Suppressor macrophage (primary cell): ENCODE measurements around the gene NGF.

Experiments
- DNase-seq, 4 experiments: peaks; one replicate each; pipeline ENCODE4 v3.0.0-alpha.2; 2020 to 2022

Gene NGF

GRCh38 chr1:115278211-115278610, 59.8 kb downstream of the NGF start:
- DNase-seq, result no peak

DNA sequence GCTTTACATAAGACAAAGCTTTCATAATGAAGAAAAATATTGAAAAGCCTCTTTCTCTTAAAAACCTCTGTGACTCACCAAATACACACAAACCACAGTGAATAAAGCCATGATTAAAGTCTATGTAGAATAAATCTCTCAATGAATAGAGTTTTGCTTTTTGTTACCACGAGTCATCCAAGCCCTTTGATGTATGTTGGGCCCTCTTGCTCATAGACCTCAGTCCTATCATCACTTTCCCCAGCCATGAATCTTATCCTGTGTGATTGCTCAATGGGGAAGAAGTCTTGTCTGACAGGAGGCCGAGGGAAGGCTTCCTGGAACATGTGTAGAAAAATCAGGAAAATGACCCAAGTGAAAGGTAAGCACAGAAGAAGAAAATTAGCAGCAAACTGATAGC, 60.8 kb downstream of the NGF start:
- no peak for DNase-seq

GRCh38 chr1:115275216-115275615, 62.8 kb downstream of the NGF start:
- DNase-seq, result peak; percentile 3 to 29 (median 20)

- no peak for DNase-seq
Observed at GRCh38 chr1:115274467-115274866, 63.6 kb downstream of the NGF start.

DNA sequence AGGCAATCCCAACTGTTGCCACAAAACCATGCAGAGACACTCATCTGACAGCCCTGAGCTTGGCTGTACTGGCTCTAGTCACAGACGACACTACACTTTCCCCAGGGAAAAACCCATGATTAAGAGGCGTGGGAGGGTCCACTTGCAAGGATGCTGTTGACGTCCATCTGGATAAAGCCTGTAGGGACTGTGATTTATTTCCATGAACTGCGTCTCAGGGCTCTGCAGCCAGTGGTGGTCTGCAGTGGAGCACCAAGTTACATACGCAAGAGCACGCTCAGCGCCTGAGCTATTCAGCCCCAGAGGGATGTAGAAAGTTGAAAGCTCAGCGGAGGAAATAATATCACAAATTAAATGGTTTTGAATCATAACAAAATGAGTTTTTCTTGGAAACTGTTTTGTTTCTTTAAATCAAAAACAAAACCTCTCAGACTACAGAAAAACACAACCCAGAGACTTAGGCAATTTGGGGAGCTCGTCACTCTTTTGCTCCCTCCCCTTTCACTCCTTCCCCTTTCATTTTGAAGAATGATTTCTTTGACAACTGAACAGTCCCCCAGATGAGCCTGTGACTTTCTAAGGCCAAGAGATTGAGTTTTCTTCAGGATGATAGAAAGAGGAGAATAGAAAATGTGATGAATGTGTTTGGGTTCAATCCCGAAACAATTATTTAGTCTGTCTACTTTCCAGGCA, 71.2 kb downstream of the NGF start:
- no peak for DNase-seq

- no peak for DNase-seq
Observed at GRCh38 chr1:115265099-115265498, 73.0 kb downstream of the NGF start.

DNA sequence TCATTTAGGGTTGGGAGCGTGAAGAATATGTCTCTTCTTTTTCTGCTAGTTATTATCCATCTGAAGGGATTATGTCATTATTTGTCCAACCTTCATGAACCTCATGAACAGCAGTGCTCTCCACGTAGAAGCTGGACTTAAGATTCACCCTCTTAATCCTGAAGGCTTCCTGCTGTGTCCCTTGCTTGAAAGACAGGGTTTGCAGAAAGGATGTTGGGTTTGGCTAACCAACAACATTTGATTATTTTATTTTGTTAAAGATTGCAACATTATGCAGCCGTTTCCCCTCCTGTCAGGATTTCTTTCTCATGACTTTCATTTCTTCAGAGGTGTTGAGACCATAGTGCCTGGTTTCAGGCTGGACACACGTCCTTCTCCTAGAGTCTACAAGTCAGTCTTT, 75.2 kb downstream of the NGF start:
- DNase-seq, result no peak

- no peak for DNase-seq
Observed at GRCh38 chr1:115261496-115261895, 76.6 kb downstream of the NGF start.

- DNase-seq, result no peak
Observed at GRCh38 chr1:115258302-115258866, 79.7 kb downstream of the NGF start.

GRCh38 chr1:115257591-115257990, 80.5 kb downstream of the NGF start:
- no peak for DNase-seq

DNA sequence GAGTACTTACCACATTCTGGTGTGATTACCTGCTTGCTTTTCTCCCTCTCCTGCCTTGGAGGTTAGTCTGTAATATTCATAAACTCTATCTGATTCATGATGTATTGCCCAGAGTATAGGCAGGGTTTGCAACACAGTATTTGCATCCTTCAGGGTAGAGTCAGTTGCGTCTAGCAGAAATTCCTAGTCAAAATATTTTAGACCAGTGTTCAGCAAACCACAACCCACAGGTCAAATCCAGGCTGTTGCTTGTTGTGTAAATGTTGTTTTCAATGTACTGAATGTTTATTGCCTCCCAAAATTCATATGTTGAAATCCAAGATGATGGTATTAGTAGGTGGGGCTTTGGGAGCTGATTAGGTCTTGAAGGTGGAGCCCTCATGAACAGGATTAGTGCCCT, 82.9 kb downstream of the NGF start:
- no peak for DNase-seq

- no peak for DNase-seq
Observed at GRCh38 chr1:115252585-115252984, 85.5 kb downstream of the NGF start.

- no peak for DNase-seq
Observed at GRCh38 chr1:115251856-115252255, 86.2 kb downstream of the NGF start.

DNA sequence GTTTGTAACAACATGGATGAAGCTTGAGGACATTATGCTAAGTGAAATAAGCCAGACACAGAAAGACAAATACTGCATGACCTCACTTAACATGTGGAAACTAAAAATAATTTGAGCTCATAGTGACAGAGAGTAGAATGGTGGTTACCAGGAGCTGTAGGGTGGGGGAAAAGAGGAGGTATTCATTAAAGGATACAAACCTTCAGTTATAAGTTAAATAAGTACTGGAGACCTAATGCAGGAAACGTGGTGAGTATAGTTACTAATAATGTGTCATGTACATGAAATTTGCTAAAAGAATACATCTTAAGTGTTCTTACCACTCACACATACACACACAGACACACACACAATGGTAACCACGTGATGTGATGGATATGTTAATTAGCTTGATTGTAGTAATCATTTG, 86.7 kb downstream of the NGF start:
- DNase-seq, result no peak

DNA sequence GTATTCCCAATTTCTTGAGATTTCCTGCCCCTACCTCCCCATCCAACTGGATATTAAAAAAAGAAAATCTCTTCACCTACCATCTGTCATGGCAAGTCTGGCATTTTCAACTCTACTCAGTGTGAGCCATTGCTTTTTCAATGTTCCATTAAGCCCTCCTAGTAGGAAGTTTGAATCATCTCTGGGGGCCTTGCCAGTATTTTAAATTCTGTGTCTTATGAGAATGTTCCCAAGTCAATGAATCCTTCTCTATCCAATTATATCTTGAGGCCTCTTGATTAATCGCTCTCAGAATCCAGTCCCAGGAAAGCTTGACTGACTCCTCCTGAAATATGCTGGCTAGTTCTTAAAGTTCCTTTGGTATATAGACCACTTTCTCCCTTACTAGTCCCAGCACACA, 91.5 kb downstream of the NGF start:
- no peak for DNase-seq

DNA sequence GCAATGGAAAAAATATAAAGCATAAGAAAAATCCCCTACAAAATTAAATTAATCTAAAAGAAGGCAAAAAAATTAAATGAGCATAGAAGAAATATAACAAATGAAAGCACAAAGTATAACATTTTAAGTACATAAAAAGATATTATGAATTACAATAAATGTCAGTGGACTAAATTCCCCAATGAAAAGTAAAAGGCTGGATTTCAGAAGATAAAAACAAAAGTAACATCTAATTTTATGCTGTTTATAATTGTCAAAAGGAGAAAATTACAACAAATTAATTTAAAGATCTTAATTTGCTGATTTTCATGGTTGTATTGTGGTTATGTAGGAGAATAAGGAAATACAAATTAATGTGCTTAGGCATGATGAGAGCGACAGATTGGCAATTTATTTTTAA, 92.8 kb downstream of the NGF start:
- DNase-seq, result no peak

- DNase-seq, result no peak
Observed at GRCh38 chr1:115242543-115242942, 95.5 kb downstream of the NGF start.

- no peak for DNase-seq
Observed at GRCh38 chr1:115241309-115241708, 96.7 kb downstream of the NGF start.

- DNase-seq, result no peak
Observed at GRCh38 chr1:115240297-115240696, 97.8 kb downstream of the NGF start.

GRCh38 chr1:115239426-115239825, 98.6 kb downstream of the NGF start:
- DNase-seq, result no peak

GRCh38 chr1:115239148-115239422, 99.0 kb downstream of the NGF start:
- no peak for DNase-seq

- no peak for DNase-seq
Observed at GRCh38 chr1:115238336-115239147, 99.5 kb downstream of the NGF start.

- DNase-seq, result no peak
Observed at GRCh38 chr1:115237507-115237906, 100.5 kb downstream of the NGF start.

DNA sequence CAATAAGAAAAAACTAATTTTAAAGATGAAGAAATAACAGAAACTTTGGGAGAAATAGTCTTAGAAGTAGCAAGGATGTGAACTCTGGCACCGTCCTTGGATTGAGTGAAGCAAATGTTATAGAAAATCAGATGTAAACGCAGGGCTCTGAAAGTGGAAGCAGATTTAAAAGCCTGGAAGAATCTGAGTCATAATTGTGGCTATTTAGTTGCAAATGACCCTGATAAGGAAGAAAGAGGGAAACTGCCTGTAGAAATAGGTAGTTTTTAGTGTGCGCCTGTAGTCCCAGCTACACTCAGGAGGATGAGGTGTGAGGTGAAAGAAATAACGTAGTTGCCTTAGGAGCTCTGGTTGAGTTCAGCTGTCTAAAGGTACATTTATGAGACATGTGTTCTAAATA, 101.0 kb downstream of the NGF start:
- no peak for DNase-seq
